HL-60/S4 treated with retinoic acid at 250 ng/mL for 4 days and 3 days (cell line): ENCODE data around the gene LARP4B.

Source experiments
- in situ Hi-C: fragments of 300-500 bp; cut with MboI; formaldehyde crosslinking; loops from 2 replicates; pipeline ENCODE4 v1.7.0; 2022; ENCODE audit warnings: low sequenced_read_pairs

LARP4B gene

GRCh38 chr10:810351-810846 lies 121.1 kb downstream of the LARP4B start:
- in situ Hi-C loops: no loop called here

- in situ Hi-C loops: no loop called here
Observed at GRCh38 chr10:809671-810350, 121.7 kb downstream of the LARP4B start.

- in situ Hi-C loops: no loop called here
Observed at GRCh38 chr10:807958-808353, 123.5 kb downstream of the LARP4B start.

GRCh38 chr10:807163-807957 lies 124.1 kb downstream of the LARP4B start:
- in situ Hi-C loops: no loop called here

GRCh38 chr10:806451-807162 lies 124.9 kb downstream of the LARP4B start:
- in situ Hi-C loops: no loop called here

- in situ Hi-C loops: no loop called here
Observed at GRCh38 chr10:805620-806305, 125.7 kb downstream of the LARP4B start.

- in situ Hi-C loops: no loop called here
Observed at GRCh38 chr10:804787-805619, 126.5 kb downstream of the LARP4B start.

- in situ Hi-C loops: no loop called here
Observed at GRCh38 chr10:804191-804781, 127.2 kb downstream of the LARP4B start.

- in situ Hi-C loops: no loop called here
Observed at GRCh38 chr10:803041-803741, 128.3 kb downstream of the LARP4B start.

GRCh38 chr10:802506-802905 lies 129.0 kb downstream of the LARP4B start:
- in situ Hi-C loops: no loop called here

- in situ Hi-C loops: no loop called here
Observed at GRCh38 chr10:797179-797578, 134.3 kb downstream of the LARP4B start.

- in situ Hi-C loops: no loop called here
Observed at GRCh38 chr10:796233-796632, 135.3 kb downstream of the LARP4B start.

GRCh38 chr10:794382-794956 lies 137.0 kb downstream of the LARP4B start:
- in situ Hi-C loops: no loop called here

GRCh38 chr10:792792-793100 lies 138.8 kb downstream of the LARP4B start:
- in situ Hi-C loops: no loop called here

- in situ Hi-C loops: no loop called here
Observed at GRCh38 chr10:792083-792791, 139.3 kb downstream of the LARP4B start.

GRCh38 chr10:791639-792038 lies 139.9 kb downstream of the LARP4B start:
- in situ Hi-C loops: no loop called here

- in situ Hi-C loops: no loop called here
Observed at GRCh38 chr10:790821-791551, 140.5 kb downstream of the LARP4B start.
